K562 (cell line): Measurements from ENCODE around the gene DNAJB12. TPM values are rescaled to one million over a fixed set of nuclear protein-coding genes. Genes with fewer than 3 reads are reported as not detected.

Experiments used
- ATF7 ChIP-seq: fragments of 450-650 bp; IDR thresholded peaks from 2 replicates; pipeline ENCODE4 v1.7.1; 2014; ENCODE audit warnings: mild to moderate bottlenecking, moderate library complexity
- ELF4 ChIP-seq: fragments of 450-650 bp; formaldehyde crosslinking; IDR thresholded peaks from 2 replicates; pipeline ENCODE4 v1.4.0; 2022; ENCODE audit warnings: missing genetic modification characterization
- HNRNPH1 ChIP-seq: fragments of 200-400 bp; formaldehyde crosslinking; optimal IDR thresholded peaks from 2 replicates; pipeline ENCODE3; 2017; ENCODE audit warnings: low read depth, mild to moderate bottlenecking, low read length, moderate library complexity
- MTA1 ChIP-seq: fragments of 450-650 bp; IDR thresholded peaks from 2 replicates; pipeline ENCODE4 v1.6.1; 2017; ENCODE audit warnings: borderline replicate concordance
- POLR2AphosphoS2 ChIP-seq: IDR thresholded peaks from 2 replicates; pipeline ENCODE4 v1.6.1; 2012; ENCODE audit warnings: low read length, improper control_type of control experiment
- PTBP1 ChIP-seq: fragments of 200-400 bp; formaldehyde crosslinking; IDR thresholded peaks from 2 replicates; pipeline ENCODE4 v1.6.1; 2017; ENCODE audit warnings: low read depth, low read length
- SRSF1 ChIP-seq: fragments of 200-400 bp; formaldehyde crosslinking; IDR thresholded peaks from 2 replicates; pipeline ENCODE4 v1.6.1; 2017; ENCODE audit warnings: mild to moderate bottlenecking, low read depth, low read length, moderate library complexity
- TCF3 ChIP-seq: sonication (generic); formaldehyde crosslinking; IDR thresholded peaks from 2 replicates; pipeline ENCODE4 v1.4.0; 2020; ENCODE audit warnings: mild to moderate bottlenecking, missing genetic modification reagents
- U2AF1 ChIP-seq: fragments of 200-400 bp; formaldehyde crosslinking; optimal IDR thresholded peaks from 2 replicates; pipeline ENCODE3; 2017; ENCODE audit warnings: mild to moderate bottlenecking, low read depth, low read length, moderate library complexity
- ZBTB49 ChIP-seq: sonication (generic); formaldehyde crosslinking; IDR thresholded peaks from 2 replicates; pipeline ENCODE4 v1.8.0; 2022; ENCODE audit warnings: missing genetic modification reagents, mild to moderate bottlenecking, borderline replicate concordance
- ZKSCAN8 ChIP-seq: fragments of 200-800 bp; sonication (Bioruptor generic); IDR thresholded peaks from 2 replicates; pipeline ENCODE4 v1.6.1; 2016; ENCODE audit warnings: missing genetic modification characterization, missing compliant biosample characterization
- polyA plus RNA-seq, 8 experiments: library from polyadenylated mRNA; depleted of rRNA in 4 of 8; stranded (reverse) in 5 of 8; unstranded in 3 of 8; fragments of >200 nt; fragmentation: Nextera tagmentation in 2 of 8; fragmentation: Illumina TruSeq in 1 of 8; extraction: Ambion mirVana in 2 of 8; extraction: Trizol in 1 of 8; gene quantifications; 2 replicates each; pipeline versions ENCODE4 v1.2.1 to v1.2.3, GENCODE V29; 2011 to 2014; ENCODE audit warnings: inconsistent platforms in 1 of 8, missing spikeins in 1 of 8
- total RNA-seq, 7 experiments: library from RNA; depleted of rRNA in 6 of 7; stranded (reverse); fragments of >200 nt in 6 of 7; fragmentation: Illumina TruSeq in 2 of 7; extraction: Trizol in 2 of 7; gene quantifications; 2 replicates each; pipeline versions ENCODE4 v1.2.1 to v1.2.3, GENCODE V29; 2011 to 2021; ENCODE audit warnings: low replicate concordance in 1 of 7
- TF ChIP-seq, protein P1 (sequence below): sonication (generic); formaldehyde crosslinking; IDR thresholded peaks from 2 replicates; pipeline ENCODE4 v1.8.1; 2023; ENCODE audit warnings: mild to moderate bottlenecking, missing genetic modification reagents
- TF ChIP-seq, protein P2 (sequence below): fragments of 250-450 bp; sonication (Bioruptor Pico); IDR thresholded peaks from 2 replicates; pipeline ENCODE4 v1.4.0; 2020; ENCODE audit warnings: mild to moderate bottlenecking, moderate library complexity
- TF ChIP-seq, protein P3 (sequence below): fragments of 250-450 bp; sonication (Bioruptor Pico); IDR thresholded peaks from 2 replicates; pipeline ENCODE4 v1.4.0; 2020; ENCODE audit warnings: mild to moderate bottlenecking, moderate library complexity, borderline replicate concordance

DNAJB12 gene
- total and polyA plus RNA-seq, 9 of the 15 experiments (the other 6 are each of a cell fraction or from before 2014, with no cell fraction given), result 3.5 to 31.5 (median 20.3) TPM

DNA sequence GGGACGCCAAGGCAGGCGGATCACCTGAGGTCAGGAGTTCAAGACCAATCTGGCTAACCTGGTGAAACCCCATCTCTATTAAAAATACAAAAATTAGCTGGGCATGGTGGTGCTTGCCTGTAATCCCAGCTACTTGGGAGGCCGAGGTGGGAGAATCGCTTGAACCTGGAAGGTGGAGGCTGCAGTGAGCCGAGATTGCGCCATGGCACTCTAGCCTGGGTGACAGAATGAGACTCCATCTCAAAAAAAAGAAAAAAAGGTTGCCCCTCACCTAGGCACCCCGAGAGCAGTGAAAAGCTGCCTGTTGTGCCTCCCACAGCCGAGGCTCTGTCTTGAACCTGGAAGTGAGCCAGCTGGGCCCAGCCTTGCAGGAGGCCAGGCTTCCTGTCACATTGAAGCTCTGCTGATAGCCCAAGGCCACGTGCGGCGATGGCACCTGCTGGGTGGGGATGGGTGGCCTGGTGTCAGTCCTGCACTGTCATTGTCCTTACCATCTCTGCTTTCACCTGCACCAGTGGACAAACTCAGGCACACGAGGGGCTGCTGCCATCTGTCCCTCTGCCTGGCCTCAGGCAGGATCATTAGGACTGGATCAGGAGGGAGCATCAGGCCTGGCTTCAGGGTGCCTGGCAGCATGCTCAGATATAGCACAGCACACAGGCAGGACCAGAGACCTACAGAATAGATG, 37.8 kb downstream of the DNAJB12 start (continued):
- TF ChIP-seq ZBTB49 (CRISPR knock-in tag) (no peak), POLR2AphosphoS2 (no peak), SRSF1 (no peak), U2AF1 (no peak), HNRNPH1 (no peak), MTA1 (no peak; the same call in 1 of the 2 replicates), ZKSCAN8 (CRISPR knock-in tag) (peak; percentile 59; the same call in 1 of the 2 replicates), TCF3 (CRISPR knock-in tag) (peak; percentile 43), PTBP1 (no peak), ATF7 (no peak), ELF4 (CRISPR knock-in tag) (no peak)
- TF ChIP-seq, protein P1, sequence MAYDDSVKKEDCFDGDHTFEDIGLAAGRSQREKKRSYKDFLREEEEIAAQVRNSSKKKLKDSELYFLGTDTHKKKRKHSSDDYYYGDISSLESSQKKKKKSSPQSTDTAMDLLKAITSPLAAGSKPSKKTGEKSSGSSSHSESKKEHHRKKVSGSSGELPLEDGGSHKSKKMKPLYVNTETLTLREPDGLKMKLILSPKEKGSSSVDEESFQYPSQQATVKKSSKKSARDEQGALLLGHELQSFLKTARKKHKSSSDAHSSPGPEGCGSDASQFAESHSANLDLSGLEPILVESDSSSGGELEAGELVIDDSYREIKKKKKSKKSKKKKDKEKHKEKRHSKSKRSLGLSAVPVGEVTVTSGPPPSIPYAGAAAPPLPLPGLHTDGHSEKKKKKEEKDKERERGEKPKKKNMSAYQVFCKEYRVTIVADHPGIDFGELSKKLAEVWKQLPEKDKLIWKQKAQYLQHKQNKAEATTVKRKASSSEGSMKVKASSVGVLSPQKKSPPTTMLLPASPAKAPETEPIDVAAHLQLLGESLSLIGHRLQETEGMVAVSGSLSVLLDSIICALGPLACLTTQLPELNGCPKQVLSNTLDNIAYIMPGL, result no peak
- TF ChIP-seq, protein P2, sequence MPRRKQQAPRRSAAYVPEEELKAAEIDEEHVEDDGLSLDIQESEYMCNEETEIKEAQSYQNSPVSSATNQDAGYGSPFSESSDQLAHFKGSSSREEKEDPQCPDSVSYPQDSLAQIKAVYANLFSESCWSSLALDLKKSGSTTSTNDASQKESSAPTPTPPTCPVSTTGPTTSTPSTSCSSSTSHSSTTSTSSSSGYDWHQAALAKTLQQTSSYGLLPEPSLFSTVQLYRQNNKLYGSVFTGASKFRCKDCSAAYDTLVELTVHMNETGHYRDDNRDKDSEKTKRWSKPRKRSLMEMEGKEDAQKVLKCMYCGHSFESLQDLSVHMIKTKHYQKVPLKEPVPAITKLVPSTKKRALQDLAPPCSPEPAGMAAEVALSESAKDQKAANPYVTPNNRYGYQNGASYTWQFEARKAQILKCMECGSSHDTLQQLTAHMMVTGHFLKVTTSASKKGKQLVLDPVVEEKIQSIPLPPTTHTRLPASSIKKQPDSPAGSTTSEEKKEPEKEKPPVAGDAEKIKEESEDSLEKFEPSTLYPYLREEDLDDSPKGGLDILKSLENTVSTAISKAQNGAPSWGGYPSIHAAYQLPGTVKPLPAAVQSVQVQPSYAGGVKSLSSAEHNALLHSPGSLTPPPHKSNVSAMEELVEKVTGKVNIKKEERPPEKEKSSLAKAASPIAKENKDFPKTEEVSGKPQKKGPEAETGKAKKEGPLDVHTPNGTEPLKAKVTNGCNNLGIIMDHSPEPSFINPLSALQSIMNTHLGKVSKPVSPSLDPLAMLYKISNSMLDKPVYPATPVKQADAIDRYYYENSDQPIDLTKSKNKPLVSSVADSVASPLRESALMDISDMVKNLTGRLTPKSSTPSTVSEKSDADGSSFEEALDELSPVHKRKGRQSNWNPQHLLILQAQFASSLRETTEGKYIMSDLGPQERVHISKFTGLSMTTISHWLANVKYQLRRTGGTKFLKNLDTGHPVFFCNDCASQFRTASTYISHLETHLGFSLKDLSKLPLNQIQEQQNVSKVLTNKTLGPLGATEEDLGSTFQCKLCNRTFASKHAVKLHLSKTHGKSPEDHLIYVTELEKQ (CRISPR knock-in tag), result peak; percentile 80
- TF ChIP-seq, protein P3, sequence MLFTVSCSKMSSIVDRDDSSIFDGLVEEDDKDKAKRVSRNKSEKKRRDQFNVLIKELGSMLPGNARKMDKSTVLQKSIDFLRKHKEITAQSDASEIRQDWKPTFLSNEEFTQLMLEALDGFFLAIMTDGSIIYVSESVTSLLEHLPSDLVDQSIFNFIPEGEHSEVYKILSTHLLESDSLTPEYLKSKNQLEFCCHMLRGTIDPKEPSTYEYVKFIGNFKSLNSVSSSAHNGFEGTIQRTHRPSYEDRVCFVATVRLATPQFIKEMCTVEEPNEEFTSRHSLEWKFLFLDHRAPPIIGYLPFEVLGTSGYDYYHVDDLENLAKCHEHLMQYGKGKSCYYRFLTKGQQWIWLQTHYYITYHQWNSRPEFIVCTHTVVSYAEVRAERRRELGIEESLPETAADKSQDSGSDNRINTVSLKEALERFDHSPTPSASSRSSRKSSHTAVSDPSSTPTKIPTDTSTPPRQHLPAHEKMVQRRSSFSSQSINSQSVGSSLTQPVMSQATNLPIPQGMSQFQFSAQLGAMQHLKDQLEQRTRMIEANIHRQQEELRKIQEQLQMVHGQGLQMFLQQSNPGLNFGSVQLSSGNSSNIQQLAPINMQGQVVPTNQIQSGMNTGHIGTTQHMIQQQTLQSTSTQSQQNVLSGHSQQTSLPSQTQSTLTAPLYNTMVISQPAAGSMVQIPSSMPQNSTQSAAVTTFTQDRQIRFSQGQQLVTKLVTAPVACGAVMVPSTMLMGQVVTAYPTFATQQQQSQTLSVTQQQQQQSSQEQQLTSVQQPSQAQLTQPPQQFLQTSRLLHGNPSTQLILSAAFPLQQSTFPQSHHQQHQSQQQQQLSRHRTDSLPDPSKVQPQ (CRISPR knock-in tag), result peak; percentile 91; the same call in 1 of the 2 replicates
